Limb (tissue), 2 donors: ENCODE data around the gene CD163L1.
"Not testable (repeated sequence)": the region's sequence is repeated elsewhere in the genome, so short reads cannot be mapped to it uniquely, and the experiment has no call there.

ENCODE experiments used
- DNase-seq, 2 donors: peaks; one replicate each; pipeline ENCODE4 v3.0.0-alpha.2; 2016; ENCODE audit errors: extremely low spot score in 2 of 2

Gene CD163L1

DNA sequence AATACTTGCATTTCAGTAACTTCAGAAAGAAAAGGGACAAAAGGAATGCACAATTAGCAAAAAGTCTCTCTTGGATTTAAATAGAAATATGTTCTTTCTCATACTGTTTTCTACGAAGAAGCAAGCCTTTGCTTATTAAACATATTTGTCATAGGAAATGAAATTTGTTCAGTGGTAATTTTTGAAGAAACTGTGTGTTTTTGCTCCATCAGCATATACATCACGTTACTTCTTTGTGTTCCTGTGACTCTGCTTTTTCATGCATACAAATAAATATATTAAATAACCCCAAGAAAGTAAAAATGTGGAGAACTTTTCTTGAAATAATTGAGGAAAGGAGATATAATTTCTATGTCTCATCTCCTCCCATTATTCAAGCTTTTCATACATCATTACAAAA lies 39.7 kb downstream of the CD163L1 start:
- no peak for DNase-seq

DNA sequence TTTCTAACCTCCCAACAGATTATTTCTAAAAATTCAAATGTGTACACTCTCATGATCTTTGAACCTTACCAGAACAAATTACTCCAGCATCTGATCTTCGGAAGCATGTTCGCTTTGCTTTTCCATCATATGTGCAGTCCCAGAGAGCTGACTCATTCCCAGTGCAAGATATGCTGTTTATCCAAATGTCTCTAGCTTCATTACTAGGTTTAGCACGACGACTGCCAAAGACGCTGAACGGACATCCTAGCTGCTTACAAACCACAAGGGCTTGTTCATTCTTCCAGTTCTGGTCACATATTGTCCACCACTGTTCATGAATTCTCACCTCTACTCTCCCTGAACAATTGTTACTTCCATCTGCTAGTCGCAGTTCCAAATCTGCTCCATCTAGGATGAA lies 40.5 kb downstream of the CD163L1 start:
- DNase-seq = no peak

DNA sequence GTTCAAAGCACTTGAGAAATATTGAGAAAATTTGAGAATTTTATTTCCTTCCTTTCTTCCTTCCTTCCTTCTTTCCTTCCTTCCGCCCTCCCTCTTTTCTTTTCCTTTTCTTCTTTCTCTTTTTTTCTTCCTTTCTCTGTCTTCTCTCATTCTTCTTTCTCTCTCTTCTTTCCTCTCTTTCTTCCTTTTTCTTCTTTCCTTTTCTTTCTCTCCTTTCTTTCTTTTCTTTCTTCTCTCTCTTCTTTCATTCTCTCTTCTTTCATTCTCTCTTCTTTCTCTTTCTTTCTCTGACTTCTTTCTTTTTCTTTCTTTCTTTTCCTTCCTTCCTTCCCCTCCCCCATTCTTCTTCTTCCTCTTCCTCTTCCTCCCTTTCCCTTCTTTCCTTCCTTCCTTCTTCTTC lies 44.9 kb downstream of the CD163L1 start:
- no peak for DNase-seq

DNA sequence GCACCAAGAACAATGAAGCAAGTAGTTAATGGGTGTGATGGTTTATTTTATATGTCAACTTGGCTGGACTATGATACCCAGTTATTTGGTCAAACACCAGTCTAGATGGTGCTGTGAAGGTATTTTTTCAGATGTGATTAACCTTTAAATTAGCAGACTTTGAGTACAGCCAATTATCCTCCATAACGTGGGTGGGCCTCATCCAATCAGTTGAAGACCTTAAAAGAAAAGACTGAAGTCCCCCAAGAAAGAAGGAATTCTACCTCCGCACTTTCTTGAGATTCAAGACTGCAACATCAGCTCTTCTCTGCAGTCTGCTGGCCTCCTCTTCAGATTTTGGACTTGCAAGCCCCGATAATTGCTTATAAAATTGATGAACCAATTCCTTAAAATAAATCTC lies 47.5 kb downstream of the CD163L1 start:
- no peak for DNase-seq

GRCh38 chr12:7395950-7396349 lies 48.0 kb downstream of the CD163L1 start:
- no peak for DNase-seq

GRCh38 chr12:7387289-7387688 lies 56.7 kb downstream of the CD163L1 start:
- DNase-seq = no peak

DNA sequence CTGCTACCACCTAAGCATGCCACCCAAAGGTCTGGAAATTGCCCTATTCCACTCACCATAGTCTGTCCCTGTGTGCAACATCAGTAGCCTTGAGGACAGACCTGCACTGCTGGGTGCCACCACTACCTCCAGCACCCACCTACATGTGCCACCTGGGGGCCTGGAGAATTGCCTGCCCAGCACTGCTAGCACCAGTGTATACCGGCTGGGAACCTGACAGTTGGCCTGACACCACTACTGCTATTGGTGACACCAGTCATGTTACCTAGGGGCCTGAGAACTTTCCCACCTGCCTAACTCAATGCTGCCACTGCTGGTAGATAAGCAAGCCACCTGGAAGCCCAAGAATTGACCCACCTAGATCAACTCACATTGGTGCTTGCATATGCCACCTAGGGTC lies 60.8 kb downstream of the CD163L1 start:
- no peak for DNase-seq

DNA sequence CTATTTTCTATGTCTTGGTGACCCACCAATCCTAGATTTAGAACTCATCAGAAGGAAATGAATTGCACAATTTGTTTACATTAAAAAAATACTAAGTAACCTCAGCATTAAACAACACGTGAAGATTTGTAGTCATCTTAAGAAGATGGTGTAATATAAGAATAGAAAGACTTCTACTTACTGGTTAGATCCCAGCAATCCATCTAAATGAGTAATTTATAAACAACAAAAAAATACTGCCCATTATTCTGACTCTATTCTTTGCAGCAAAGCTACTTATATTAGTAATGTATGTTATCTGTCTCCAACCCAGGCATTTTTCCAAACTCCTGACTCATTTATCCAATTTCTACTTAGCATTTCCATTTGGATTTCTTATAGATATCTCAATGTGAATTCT lies 67.8 kb downstream of the CD163L1 start:
- no peak for DNase-seq

DNA sequence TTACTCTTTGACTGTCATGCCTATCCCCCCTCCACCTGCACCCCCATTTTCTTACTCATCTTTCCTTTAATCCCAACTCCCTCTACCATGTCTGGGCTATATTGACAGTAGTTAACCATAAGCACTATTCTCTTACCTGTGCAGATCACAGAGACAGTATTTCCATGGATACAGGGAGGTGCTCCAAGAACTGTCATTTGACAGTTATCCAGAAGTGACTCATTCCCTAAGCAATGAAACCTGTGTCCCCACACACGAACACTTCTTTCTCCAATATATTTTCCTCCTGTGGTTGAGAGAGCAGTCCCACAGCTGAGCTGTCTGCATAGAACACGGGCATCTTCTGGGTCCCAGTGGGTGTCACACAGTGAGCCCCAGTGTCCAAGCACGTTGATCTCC lies 68.8 kb downstream of the CD163L1 start:
- no peak for DNase-seq

GRCh38 chr12:7374423-7375144 lies 69.4 kb downstream of the CD163L1 start:
- DNase-seq = no peak

DNA sequence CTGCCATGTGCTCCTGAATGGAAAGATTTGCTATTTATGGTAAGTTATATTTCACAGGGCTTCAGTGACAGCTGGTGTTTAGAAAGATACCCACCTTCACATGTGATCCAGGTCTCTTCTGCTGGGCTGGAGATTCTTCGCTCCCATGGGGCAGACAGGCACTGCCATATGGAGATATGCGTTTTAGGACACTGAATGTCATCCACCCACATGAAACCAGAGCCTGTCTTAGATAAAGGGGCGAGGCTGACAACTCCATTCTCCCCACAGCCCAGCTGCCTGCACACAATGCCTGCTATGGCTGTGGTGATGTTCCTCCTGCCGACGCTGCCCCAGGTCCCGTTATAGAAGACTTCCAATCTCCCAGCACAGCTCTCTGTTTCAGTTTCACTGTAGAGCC lies 70.7 kb downstream of the CD163L1 start:
- peak; percentile 12 to 33 for DNase-seq

DNA sequence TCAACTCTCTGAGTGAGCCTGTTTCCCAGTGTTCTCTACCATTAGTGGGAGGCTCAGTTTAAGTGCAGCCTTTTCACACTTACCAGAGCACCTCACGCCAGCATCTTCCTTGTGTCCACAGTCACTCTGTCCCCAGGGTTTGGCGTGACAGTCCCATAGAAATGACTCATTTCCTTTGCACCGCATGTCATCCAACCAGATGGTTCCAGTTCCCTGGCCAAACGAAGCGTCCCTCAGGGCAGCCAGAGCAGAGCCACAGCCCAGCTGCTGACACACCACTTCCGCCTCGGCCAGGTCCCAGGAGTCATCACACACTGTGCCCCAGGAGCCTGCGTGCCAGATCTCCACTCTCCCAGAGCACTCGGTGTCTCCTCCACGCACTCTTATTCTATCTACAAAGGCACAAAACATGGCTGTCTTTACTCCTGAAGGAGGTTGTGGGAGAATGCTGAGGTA lies 74.7 kb downstream of the CD163L1 start:
- DNase-seq = no peak

GRCh38 chr12:7362734-7363133 lies 81.2 kb downstream of the CD163L1 start:
- DNase-seq = no peak

GRCh38 chr12:7361265-7361664 lies 82.7 kb downstream of the CD163L1 start:
- DNase-seq = no peak

- DNase-seq = no peak
Measured at GRCh38 chr12:7354529-7354928, 89.4 kb downstream of the CD163L1 start.

GRCh38 chr12:7352661-7353060 lies 91.3 kb downstream of the CD163L1 start:
- no peak for DNase-seq

DNA sequence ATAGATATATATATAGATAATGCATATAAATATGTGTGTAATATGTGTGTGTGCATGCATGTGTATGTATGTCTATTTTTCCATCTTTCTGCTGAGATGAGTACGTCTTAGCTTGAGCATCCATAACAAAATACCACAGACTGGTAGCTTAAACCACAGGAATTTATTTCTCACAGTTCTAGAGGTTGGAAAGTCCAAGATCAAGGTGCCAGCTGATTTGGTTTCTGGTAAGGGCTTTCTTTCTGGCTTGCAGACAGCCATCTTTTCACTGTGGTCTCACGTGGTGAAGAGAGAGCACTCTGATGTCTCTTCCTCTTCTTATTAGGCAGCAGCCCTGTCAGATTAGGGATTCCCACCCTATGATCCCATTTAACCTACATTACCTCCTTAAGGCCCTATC lies 92.8 kb downstream of the CD163L1 start:
- no peak for DNase-seq

DNA sequence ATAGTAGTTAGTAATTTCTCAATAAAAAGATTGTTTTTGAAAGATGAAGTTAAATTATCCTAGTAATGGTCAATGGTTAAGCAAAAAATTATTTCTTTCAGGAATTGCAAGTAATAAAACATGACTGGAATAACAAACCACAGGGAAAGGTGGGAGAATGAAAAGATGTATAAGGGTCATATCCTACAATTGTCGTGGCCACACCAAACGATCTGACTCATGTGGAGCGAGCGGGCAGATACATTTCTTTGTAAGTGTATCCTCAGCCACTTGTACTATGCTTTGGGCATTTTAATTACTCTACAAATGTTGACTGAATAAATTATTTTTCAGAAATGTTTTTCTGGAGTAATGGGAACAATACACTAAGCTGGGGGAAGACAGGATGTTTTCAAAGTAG lies 94.5 kb downstream of the CD163L1 start:
- no peak for DNase-seq

- DNase-seq = no peak
Measured at GRCh38 chr12:7346551-7347225, 97.3 kb downstream of the CD163L1 start.

GRCh38 chr12:7344833-7345606 lies 98.9 kb downstream of the CD163L1 start:
- no peak for DNase-seq

DNA sequence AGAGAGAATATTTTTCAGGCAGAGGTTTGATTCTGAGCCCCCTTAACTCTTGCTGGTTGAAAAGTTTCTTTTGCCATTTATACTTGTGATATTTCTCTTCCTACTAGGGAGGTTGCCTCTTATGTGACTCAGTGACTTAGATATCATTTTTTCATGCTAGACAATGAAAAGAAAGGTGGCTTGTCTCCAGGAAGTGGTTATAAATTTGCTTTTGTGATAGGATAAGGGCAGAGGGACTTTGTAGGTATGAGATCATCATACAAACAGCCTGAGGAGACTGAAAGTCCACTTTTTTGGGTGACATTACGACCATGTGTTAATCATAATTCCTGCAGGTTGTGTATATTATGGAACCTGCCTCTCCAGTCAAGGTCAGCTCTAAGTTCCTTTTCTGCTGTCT lies 104.3 kb downstream of the CD163L1 start:
- DNase-seq = no peak

- not testable (repeated sequence) for DNase-seq
Measured at GRCh38 chr12:7337790-7338189, 106.2 kb downstream of the CD163L1 start.
